PC-3 (cell line): ENCODE results near the gene SLC8A2. TPM values are rescaled to one million over a fixed set of nuclear protein-coding genes. Genes with fewer than 3 reads are reported as not detected.

Source experiments
- ATAC-seq: fragments of 200-7000 bp; cut with Tn5 transposase; 2 replicates; pipeline ENCODE4 v1.9.1; 2020; ENCODE audit warnings: mild to moderate bottlenecking, moderate library complexity
- BruUV-seq: library from RNA; stranded (reverse); fragments of 400-500 nt; replicated peaks from 2 replicates; lab custom pipeline; 2021; lab: Mats Ljungman, UMichigan
- CTCF ChIA-PET: fragments of 300-600 bp; sonication (Branson Sonifier 250); formaldehyde crosslinking; loops from one replicate; lab custom pipeline; 2022; ENCODE audit warnings: antibody characterized with exemption; lab: Charles Lee
- POLR2A ChIA-PET: fragments of 300-600 bp; sonication (Branson Sonifier 250); formaldehyde crosslinking; loops from one replicate; lab custom pipeline; 2022; ENCODE audit warnings: antibody characterized with exemption; ENCODE audit not compliant: unreplicated experiment; lab: Charles Lee
- DNase-seq: peaks from one replicate; pipeline ENCODE4 v3.0.0-alpha.2; 2015
- H2AFZ ChIP-seq: fragments of 300-600 bp; sonication (generic); 2 replicates; pipeline ENCODE4 v1.6.0; 2016; ENCODE audit warnings: antibody characterized with exemption, low read length
- H3F3A ChIP-seq: fragments of 300-600 bp; sonication (generic); one replicate; pipeline ENCODE4 v1.6.0; 2017; ENCODE audit warnings: antibody characterized with exemption, low read length, control low read depth, mild to moderate bottlenecking; ENCODE audit not compliant: unreplicated experiment
- H3K27ac ChIP-seq: fragments of 300-600 bp; sonication (generic); 2 replicates; pipeline ENCODE4 v1.5.1; 2016; ENCODE audit warnings: mild to moderate bottlenecking, low read length
- H3K27me3 ChIP-seq: fragments of 300-600 bp; sonication (generic); 2 replicates; pipeline ENCODE4 v1.6.1; 2016; ENCODE audit warnings: low read length, mixed read lengths
- H3K36me3 ChIP-seq: fragments of 300-600 bp; sonication (generic); 2 replicates; pipeline ENCODE4 v1.6.1; 2016; ENCODE audit warnings: low read depth, mixed run types, low read length, mixed read lengths
- H3K4me1 ChIP-seq: fragments of 300-600 bp; sonication (generic); 2 replicates; pipeline ENCODE4 v1.5.1; 2016; ENCODE audit warnings: low read length; ENCODE audit not compliant: insufficient read depth
- H3K4me2 ChIP-seq: fragments of 300-600 bp; sonication (generic); 2 replicates; pipeline ENCODE4 v1.6.0; 2016; ENCODE audit warnings: low read length
- H3K4me3 ChIP-seq: fragments of 300-600 bp; sonication (generic); 2 replicates; pipeline ENCODE4 v1.5.1; 2016; ENCODE audit warnings: mild to moderate bottlenecking, low read length, mixed read lengths
- H3K79me2 ChIP-seq: fragments of 300-600 bp; sonication (generic); 2 replicates; pipeline ENCODE4 v1.6.1; 2017; ENCODE audit warnings: low read length, mixed read lengths
- H3K9ac ChIP-seq: fragments of 300-600 bp; sonication (generic); 2 replicates; pipeline ENCODE4 v1.6.0; 2016; ENCODE audit warnings: mild to moderate bottlenecking, low read length
- H3K9me2 ChIP-seq: fragments of 300-600 bp; sonication (generic); replicated peaks from 2 replicates; pipeline ENCODE4 v1.6.1; 2016; ENCODE audit warnings: mixed run types, low read length, mixed read lengths
- H3K9me3 ChIP-seq: fragments of 300-600 bp; sonication (generic); 2 replicates; pipeline ENCODE4 v1.6.1; 2016; ENCODE audit warnings: low read length, mixed read lengths
- H4K20me1 ChIP-seq: fragments of 300-600 bp; sonication (generic); 2 replicates; pipeline ENCODE4 v1.6.1; 2016; ENCODE audit warnings: low read length, mixed read lengths
- EZH2 ChIP-seq: fragments of 300-600 bp; sonication (generic); IDR thresholded peaks from one replicate; pipeline ENCODE4 v1.6.1; 2017; ENCODE audit warnings: antibody characterized with exemption, mild to moderate bottlenecking, low read length; ENCODE audit not compliant: unreplicated experiment
- EZH2phosphoT487 ChIP-seq: fragments of 300-600 bp; sonication (generic); IDR thresholded peaks from 2 replicates; pipeline ENCODE4 v1.6.1; 2018; ENCODE audit warnings: mild to moderate bottlenecking, antibody characterized with exemption, low read length, borderline replicate concordance
- intact Hi-C: fragments of 100-400 bp; cut with micrococcal nuclease; formaldehyde crosslinking; loops from 2 replicates; pipeline ENCODE4 v1.9.0; 2023
- total RNA-seq: library from RNA; depleted of rRNA; stranded (reverse); fragments of >200 nt; gene quantifications from 2 replicates; pipeline ENCODE4 v1.2.3, GENCODE V29; 2014
- TF ChIP-seq, protein P1 (sequence below): fragments of 300-600 bp; sonication (generic); conservative IDR thresholded peaks from 2 replicates; pipeline ENCODE4 v1.5.1; 2017; ENCODE audit warnings: antibody characterized with exemption, low read depth, mild to moderate bottlenecking, low read length

SLC8A2 gene
- total RNA-seq, 1 experiment from 2014 or later = 0.33 TPM

DNA sequence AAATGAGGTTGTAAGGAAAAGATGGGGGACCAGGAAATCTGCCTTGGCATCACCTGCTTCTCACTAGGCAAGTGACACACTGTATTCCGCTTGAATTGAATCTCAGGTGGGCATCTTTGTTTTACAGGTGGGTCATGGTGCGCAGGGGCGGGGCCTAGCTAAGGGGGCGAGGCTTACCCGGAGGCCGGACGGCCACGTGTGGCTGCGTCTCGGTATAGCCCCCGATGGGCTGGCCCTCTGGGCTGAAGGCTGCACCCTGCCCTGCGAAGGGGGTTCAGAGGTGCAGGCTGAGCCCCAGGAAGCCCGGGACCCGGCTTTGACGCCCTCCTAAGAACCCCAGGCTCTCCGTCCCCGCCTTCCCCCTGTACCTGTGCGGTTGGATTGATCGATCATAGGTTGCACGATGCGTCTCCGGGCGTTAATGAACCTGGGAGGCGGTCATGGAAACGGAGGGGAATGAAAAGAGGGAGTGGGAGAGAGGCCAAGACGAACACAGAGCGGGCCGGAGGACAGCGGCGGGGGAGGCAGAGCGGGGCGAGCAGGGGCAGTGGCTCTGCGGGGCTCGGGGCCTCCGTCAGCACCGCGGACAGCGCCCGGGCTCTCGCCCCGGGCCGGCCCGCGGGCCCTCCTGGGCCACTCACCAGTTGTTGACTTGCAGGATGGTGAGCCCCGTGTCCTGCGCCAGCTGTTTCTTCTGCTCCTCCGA, 64.8 kb downstream of the SLC8A2 start:
- H3K4me3 ChIP-seq = no peak overlapping the region
- no peaks in the 10 kb centered on the region for H3K36me3 ChIP-seq
- no peak overlapping the region for H3K9ac ChIP-seq
- intact Hi-C loops = no loop called here
- ATAC-seq = no peak
- POLR2A ChIA-PET = no interaction called here
- no peak overlapping the region for H3K4me2 ChIP-seq
- DNase-seq = no peak
- H3K27ac ChIP-seq = no peak overlapping the region
- CTCF ChIA-PET = no interaction called here
- H3K4me1 ChIP-seq = no peaks in the 10 kb centered on the region
- no TSS peak for BruUV-seq
- H3F3A ChIP-seq = no peaks in the 10 kb centered on the region
- no peaks in the 10 kb centered on the region for H3K27me3 ChIP-seq
- TF ChIP-seq EZH2 (no peak), EZH2phosphoT487 (no peak)
- TF ChIP-seq, protein P1, sequence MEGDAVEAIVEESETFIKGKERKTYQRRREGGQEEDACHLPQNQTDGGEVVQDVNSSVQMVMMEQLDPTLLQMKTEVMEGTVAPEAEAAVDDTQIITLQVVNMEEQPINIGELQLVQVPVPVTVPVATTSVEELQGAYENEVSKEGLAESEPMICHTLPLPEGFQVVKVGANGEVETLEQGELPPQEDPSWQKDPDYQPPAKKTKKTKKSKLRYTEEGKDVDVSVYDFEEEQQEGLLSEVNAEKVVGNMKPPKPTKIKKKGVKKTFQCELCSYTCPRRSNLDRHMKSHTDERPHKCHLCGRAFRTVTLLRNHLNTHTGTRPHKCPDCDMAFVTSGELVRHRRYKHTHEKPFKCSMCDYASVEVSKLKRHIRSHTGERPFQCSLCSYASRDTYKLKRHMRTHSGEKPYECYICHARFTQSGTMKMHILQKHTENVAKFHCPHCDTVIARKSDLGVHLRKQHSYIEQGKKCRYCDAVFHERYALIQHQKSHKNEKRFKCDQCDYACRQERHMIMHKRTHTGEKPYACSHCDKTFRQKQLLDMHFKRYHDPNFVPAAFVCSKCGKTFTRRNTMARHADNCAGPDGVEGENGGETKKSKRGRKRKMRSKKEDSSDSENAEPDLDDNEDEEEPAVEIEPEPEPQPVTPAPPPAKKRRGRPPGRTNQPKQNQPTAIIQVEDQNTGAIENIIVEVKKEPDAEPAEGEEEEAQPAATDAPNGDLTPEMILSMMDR = no peak
- no peaks in the 10 kb centered on the region for H4K20me1 ChIP-seq
- H3K9me2 ChIP-seq = no peaks in the 10 kb centered on the region
- no peaks in the 10 kb centered on the region for H3K79me2 ChIP-seq
- no peak overlapping the region for H2AFZ ChIP-seq
- H3K9me3 ChIP-seq = no peaks in the 10 kb centered on the region

DNA sequence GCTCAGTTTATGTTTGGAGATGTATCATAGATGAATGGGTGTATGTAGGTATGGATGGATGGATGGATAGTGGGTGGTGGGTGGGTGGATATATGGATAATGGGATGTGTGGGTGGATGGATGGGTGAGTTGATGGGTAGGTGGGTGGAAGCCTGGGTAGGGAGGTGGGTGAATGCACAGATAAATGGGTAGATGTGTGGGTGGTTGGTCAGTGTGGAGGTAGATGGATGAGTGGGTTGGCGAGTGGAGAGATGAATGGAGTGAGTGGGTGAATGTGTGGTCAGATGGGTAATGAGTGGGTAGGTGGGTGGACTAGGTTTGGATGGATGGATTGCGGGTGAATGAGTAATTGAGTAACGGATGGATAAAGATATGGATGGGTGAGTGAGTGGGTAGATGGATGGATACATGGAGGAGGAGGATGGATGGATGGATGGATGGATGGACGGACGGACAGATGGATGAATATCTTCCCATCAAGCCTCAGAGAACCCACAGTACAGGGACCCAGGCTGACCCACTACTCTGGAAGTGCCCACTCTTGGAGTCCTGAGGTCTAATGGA, 65.8 kb downstream of the SLC8A2 start:
- Histone ChIP-seq H3K9me3 (no peaks in the 10 kb centered on the region), H3K36me3 (no peaks in the 10 kb centered on the region), H3K4me2 (no peak overlapping the region), H3K4me1 (no peaks in the 10 kb centered on the region), H4K20me1 (no peaks in the 10 kb centered on the region), H3K27ac (no peak overlapping the region), H3K4me3 (no peak overlapping the region), H3K79me2 (no peaks in the 10 kb centered on the region), H3K27me3 (no peaks in the 10 kb centered on the region), H3F3A (no peaks in the 10 kb centered on the region), H3K9me2 (no peaks in the 10 kb centered on the region), H2AFZ (no peak overlapping the region), H3K9ac (no peak overlapping the region)
- CTCF ChIA-PET = no interaction called here
- POLR2A ChIA-PET = no interaction called here
- ATAC-seq (no peak), DNase-seq (no peak)
- TF ChIP-seq EZH2phosphoT487 (no peak), EZH2 (no peak)
- TF ChIP-seq, protein P1 = no peak
- intact Hi-C loops = no loop called here
- BruUV-seq = no TSS peak

DNA sequence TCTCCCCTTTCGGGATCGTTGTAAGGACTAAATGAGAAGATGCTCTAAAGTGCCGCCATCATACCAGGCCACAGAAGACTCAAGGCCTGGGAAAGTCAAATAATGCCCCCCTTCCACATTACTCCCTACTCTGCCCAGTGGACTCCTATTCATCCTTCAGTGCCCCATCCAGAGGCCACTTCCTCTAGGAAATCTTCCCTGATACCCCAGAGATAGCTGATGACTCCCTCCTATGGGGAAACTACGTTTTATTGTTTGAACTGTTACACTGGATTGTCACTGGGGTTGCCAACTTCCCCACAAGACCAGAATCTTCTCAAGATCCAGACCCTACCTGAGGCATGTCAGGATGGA, 66.5 kb downstream of the SLC8A2 start:
- Histone ChIP-seq H3K79me2 (no peaks in the 10 kb centered on the region), H4K20me1 (no peaks in the 10 kb centered on the region), H3K9me2 (no peaks in the 10 kb centered on the region), H3K27ac (no peak overlapping the region), H2AFZ (no peak overlapping the region), H3K4me2 (no peak overlapping the region), H3K4me1 (no peaks in the 10 kb centered on the region), H3K36me3 (no peaks in the 10 kb centered on the region), H3K27me3 (no peaks in the 10 kb centered on the region), H3K4me3 (no peak overlapping the region), H3F3A (no peaks in the 10 kb centered on the region), H3K9me3 (no peaks in the 10 kb centered on the region), H3K9ac (no peak overlapping the region)
- ATAC-seq = no peak
- no peak for TF ChIP-seq EZH2phosphoT487
- CTCF ChIA-PET = no interaction called here
- intact Hi-C loops = no loop called here
- POLR2A ChIA-PET = no interaction called here
- no peak for DNase-seq
- no TSS peak for BruUV-seq
